Left forelimb (tissue), 1 donor: ENCODE results near the gene PDCD7.
"Not testable (repeated sequence)": the region's sequence is repeated elsewhere in the genome, so short reads cannot be mapped to it uniquely, and the experiment has no call there.

Source experiments
- DNase-seq: peaks from one replicate; pipeline ENCODE4 v3.0.0-alpha.2; 2018; ENCODE audit warnings: low spot score

PDCD7 gene

GRCh38 chr15:65130941-65131340 is 2.7 kb downstream of the PDCD7 start:
- DNase-seq: no peak

- no peak for DNase-seq
Observed at GRCh38 chr15:65115542-65115941, 18.1 kb downstream of the PDCD7 start.

- DNase-seq: no peak
Observed at GRCh38 chr15:65115086-65115485, 18.5 kb downstream of the PDCD7 start, which contains the start of gene UBAP1L. Gene UBAP1L, minus strand, starts transcription at chr15:65115200. Its CDS starts 8,985 bp downstream, at chr15:65106215.

GRCh38 chr15:65110676-65111292 is 22.8 kb downstream of the PDCD7 start:
- DNase-seq: no peak

- DNase-seq: no peak
Observed at GRCh38 chr15:65106011-65106590, 27.5 kb downstream of the PDCD7 start.

GRCh38 chr15:65105038-65105437 is 28.6 kb downstream of the PDCD7 start:
- no peak for DNase-seq

- no peak for DNase-seq
Observed at GRCh38 chr15:65102912-65103311, 30.7 kb downstream of the PDCD7 start.

- DNase-seq: no peak
Observed at GRCh38 chr15:65101891-65102708, 31.5 kb downstream of the PDCD7 start.

GRCh38 chr15:65101411-65101890 is 32.2 kb downstream of the PDCD7 start:
- DNase-seq: no peak

- no peak for DNase-seq
Observed at GRCh38 chr15:65100442-65100841, 33.2 kb downstream of the PDCD7 start.

- not testable (repeated sequence) for DNase-seq
Observed at GRCh38 chr15:65099801-65100200, 33.8 kb downstream of the PDCD7 start.

- DNase-seq: no peak
Observed at GRCh38 chr15:65099336-65099735, 34.3 kb downstream of the PDCD7 start.

GRCh38 chr15:65097651-65098263 is 35.9 kb downstream of the PDCD7 start:
- no peak for DNase-seq

GRCh38 chr15:65096481-65097385 is 36.9 kb downstream of the PDCD7 start:
- no peak for DNase-seq

- no peak for DNase-seq
Observed at GRCh38 chr15:65095747-65096104, 37.9 kb downstream of the PDCD7 start.

- no peak for DNase-seq
Observed at GRCh38 chr15:65095011-65095746, 38.4 kb downstream of the PDCD7 start.

- DNase-seq: no peak
Observed at GRCh38 chr15:65094294-65094995, 39.2 kb downstream of the PDCD7 start.

GRCh38 chr15:65093793-65094170 is 39.8 kb downstream of the PDCD7 start:
- DNase-seq: not testable (repeated sequence)

- no peak for DNase-seq
Observed at GRCh38 chr15:65092911-65093792, 40.5 kb downstream of the PDCD7 start.
